BJ (cell line): Measurements from ENCODE around the gene HBP1. TPM values are rescaled to one million over a fixed set of nuclear protein-coding genes. Genes with fewer than 3 reads are reported as not detected.

ENCODE experiments used
- CTCF ChIA-PET: fragments of 350-600 bp; formaldehyde crosslinking; extraction: SDS; loops from one replicate; lab custom pipeline; 2021; ENCODE audit warnings: antibody characterized with exemption, inconsistent platforms; lab: Yijun Ruan, JAX
- POLR2A ChIA-PET: fragments of 300-600 bp; sonication (Branson Sonifier 250); formaldehyde crosslinking; extraction: SDS; loops from one replicate; lab custom pipeline; 2021; ENCODE audit warnings: antibody characterized with exemption; lab: Charles Lee
- DNase-seq: peaks from one replicate; pipeline ENCODE4 v3.0.0-alpha.2; 2011; ENCODE audit warnings: low read depth
- H3K27me3 ChIP-seq: 2 replicates; pipeline ENCODE4 v1.6.0; 2011; ENCODE audit warnings: low read length; ENCODE audit not compliant: control insufficient read depth, insufficient read depth
- H3K36me3 ChIP-seq: 2 replicates; pipeline ENCODE4 v1.5.1; 2011; ENCODE audit warnings: low read length; ENCODE audit not compliant: control insufficient read depth, insufficient read depth
- H3K4me3 ChIP-seq: 2 replicates; pipeline ENCODE4 v1.5.1; 2011; ENCODE audit warnings: low read depth, mild to moderate bottlenecking, control low read depth, low read length
- CTCF ChIP-seq: IDR thresholded peaks from 2 replicates; pipeline ENCODE4 v1.5.1; 2011; ENCODE audit warnings: low read depth, mild to moderate bottlenecking, control low read depth, inconsistent platforms, low read length, moderate library complexity; ENCODE audit not compliant: insufficient read depth
- polyA plus RNA-seq: library from polyadenylated mRNA; depleted of rRNA; stranded (reverse); fragments of >200 nt; gene quantifications from 2 replicates; pipeline ENCODE4 v1.2.3, GENCODE V29; 2011

The HBP1 gene
- polyA plus RNA-seq, 1 experiment = 49.9 TPM

DNA sequence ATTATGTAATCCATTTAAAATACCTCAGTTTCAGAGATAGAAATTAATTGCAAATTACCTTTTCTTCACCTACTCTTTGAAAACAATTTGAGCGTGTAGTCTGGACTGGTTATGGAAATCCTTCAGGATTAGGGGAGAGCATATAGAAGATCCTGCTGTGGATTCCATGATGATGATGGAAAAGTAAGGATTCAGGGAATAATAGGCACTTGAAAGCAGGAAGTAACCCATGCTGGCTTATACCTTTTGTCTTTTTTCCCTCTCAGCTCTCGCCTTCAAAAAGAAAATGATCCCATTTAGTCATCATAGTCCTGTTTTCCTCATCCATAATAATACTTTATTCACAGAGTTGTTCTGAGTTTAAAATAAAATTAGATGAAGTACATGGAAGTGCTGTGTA lies 4.4 kb downstream of the HBP1 start:
- Histone ChIP-seq H3K36me3 (no peaks in the 10 kb centered on the region; the same call in 1 of the 2 replicates), H3K4me3 (no peak overlapping the region), H3K27me3 (no peaks in the 10 kb centered on the region)
- TF ChIP-seq CTCF = no peak
- DNase-seq = no peak
- ChIA-PET CTCF (no interaction called here), POLR2A (no interaction called here)

DNA sequence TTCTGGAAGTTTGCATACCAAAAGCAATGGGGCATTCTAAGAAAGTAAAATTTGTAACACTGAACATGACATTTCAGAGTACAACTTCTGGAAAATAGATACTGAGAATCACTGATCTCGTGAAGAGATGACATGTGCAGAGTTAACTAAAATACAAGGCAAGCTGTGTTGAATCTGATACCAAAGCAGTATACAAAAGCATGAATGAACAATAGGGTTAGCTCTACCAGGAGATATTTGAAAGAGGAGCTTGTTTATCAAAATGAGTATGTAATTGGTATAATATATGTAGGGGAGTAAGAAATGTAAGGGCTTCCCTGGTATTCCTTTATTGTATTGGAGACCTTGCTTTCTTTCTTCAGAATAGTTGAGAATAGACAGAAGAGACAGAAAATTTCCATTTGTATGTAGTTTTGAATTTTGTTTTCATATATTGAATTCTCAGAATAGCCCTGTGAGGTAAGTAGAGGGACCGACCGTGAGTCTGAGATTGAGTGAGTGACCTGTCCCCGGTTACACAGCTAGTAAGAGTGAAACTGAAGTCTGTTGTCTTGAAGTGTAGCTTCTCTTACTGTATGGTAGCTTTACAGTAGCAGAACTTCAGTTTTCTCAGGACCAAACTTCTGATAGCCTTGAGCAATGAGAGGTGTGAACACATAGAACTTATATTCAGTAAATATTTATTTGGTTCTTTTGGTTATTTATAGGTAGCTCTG lies 5.0 kb downstream of the HBP1 start:
- POLR2A ChIA-PET = interaction anchor here (0.6 kb wide), 2 partner anchors 515 to 780 kb away, joined by 3 read pairs; no protein-coding TSS in a partner anchor
- no peak for TF ChIP-seq CTCF
- no peaks in the 10 kb centered on the region for H3K27me3 ChIP-seq
- CTCF ChIA-PET = interaction anchor here (0.5 to 1.1 kb wide), 2 partner anchors 21 to 209 kb away, joined by 3 to 4 read pairs; no protein-coding TSS in a partner anchor
- no peaks in the 10 kb centered on the region; the same call in 1 of the 2 replicates for H3K36me3 ChIP-seq
- no peak for DNase-seq
- no peak overlapping the region for H3K4me3 ChIP-seq

DNA sequence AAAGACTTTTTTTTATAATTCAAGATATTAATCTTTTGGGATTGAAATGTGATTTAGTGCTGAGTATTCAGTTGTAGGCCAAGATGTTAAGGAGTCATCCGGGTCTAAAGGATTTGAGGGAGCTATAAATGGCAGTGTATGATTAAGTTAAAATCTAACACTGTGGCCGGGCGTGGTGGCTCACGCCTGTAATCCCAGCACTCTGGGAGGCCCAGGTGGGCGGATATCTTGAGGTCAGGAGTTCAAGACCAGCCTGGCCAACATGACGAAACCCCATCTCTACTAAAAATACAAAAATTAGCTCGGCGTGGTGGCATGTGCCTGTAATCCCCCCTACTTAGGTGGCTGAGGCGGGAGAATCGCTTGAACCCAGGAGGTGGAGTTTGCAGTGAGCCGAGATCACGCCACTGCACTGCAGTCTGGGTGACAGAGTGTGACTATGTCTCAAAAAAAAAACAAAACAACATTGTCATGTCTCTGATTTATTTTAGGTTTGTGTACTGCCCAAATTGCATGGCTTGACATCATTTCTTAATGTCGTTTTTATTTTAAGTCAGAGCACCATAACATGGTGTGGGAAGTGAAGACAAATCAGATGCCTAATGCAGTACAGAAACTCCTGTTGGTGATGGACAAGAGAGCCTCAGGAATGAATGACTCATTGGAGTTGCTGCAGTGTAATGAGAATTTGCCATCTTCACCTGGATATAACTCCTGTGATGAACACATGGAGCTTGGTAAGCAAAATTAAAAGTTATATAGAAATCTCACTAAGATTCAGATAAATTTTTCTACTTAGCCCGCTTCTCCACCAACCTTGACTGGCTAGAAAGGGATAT lies 10.7 kb downstream of the HBP1 start:
- ChIA-PET POLR2A (no interaction called here), CTCF (interaction anchor here (0.9 kb wide), 2 partner anchors 11 to 26 kb away, joined by 3 to 4 read pairs; no protein-coding TSS in a partner anchor)

GRCh38 chr7:107180378-107180777 lies 11.6 kb downstream of the HBP1 start:
- Histone ChIP-seq H3K4me3 (no peak overlapping the region), H3K36me3 (no peaks in the 10 kb centered on the region; the same call in 1 of the 2 replicates), H3K27me3 (no peaks in the 10 kb centered on the region)
- no peak for DNase-seq
- POLR2A ChIA-PET = interaction anchor here (0.5 kb wide), 1 partner anchor 186 kb away, joined by 4 read pairs; no protein-coding TSS in a partner anchor
- no peak for TF ChIP-seq CTCF
- CTCF ChIA-PET = interaction anchor here (0.9 to 1.0 kb wide), 3 partner anchors 11 to 25 kb away, joined by 3 to 4 read pairs (median 3); no protein-coding TSS in a partner anchor

More for the DNA sequence above, 10.7 kb downstream of the HBP1 start:
- DNase-seq = no peak
- no peak for TF ChIP-seq CTCF
- H3K36me3 ChIP-seq = no peaks in the 10 kb centered on the region; the same call in 1 of the 2 replicates
- no peak overlapping the region for H3K4me3 ChIP-seq
- no peaks in the 10 kb centered on the region for H3K27me3 ChIP-seq
